SK-N-SH (cell line): ENCODE results near the gene KLHL24. TPM values are rescaled to one million over a fixed set of nuclear protein-coding genes. Genes with fewer than 3 reads are reported as not detected.

Experiments
- CTCF ChIA-PET: fragments of 300-600, 350-600 bp; formaldehyde crosslinking; extraction: SDS; loops from one replicate; lab custom pipeline; 2021; lab: Yijun Ruan, JAX
- POLR2A ChIA-PET: fragments of 350-600 bp; sonication (Branson Sonifier 250); formaldehyde crosslinking; extraction: SDS; loops from one replicate; lab custom pipeline; 2020; ENCODE audit warnings: antibody characterized with exemption, inconsistent platforms; lab: Yijun Ruan, JAX
- DNase-seq: peaks from one replicate; pipeline ENCODE4 v3.0.0; 2012
- H2AFZ ChIP-seq: fragments of 200-600 bp; sonication (generic); 2 replicates; pipeline ENCODE4 v1.8.1; 2016; ENCODE audit warnings: antibody characterized with exemption, mild to moderate bottlenecking, low read depth
- H3F3A ChIP-seq: fragments of 200-600 bp; sonication (generic); replicated peaks from 2 replicates; pipeline ENCODE3; 2016; ENCODE audit warnings: antibody characterized with exemption, mild to moderate bottlenecking; ENCODE audit not compliant: insufficient read depth
- H3K27ac ChIP-seq, 2 experiments: fragments of 200-500 bp in 1 of 2; fragments of 200-600 bp in 1 of 2; sonication (Bioruptor generic) in 1 of 2; sonication (generic), shearing (Covaris generic) in 1 of 2; 2 replicates each; pipeline versions ENCODE4 v1.5.1 to v1.6.1; 2014 to 2016; ENCODE audit warnings: low read depth in 2 of 2, inconsistent platforms in 1 of 2, low read length in 1 of 2, mild to moderate bottlenecking in 1 of 2, mixed read lengths in 1 of 2
- H3K27me3 ChIP-seq: fragments of 200-600 bp; sonication (generic), shearing (Covaris generic); 2 replicates; pipeline ENCODE4 v1.6.1; 2016; ENCODE audit warnings: mixed run types; ENCODE audit not compliant: insufficient read depth
- H3K36me3 ChIP-seq, 2 experiments: fragments of 200-500 bp in 1 of 2; fragments of 200-600 bp in 1 of 2; sonication (Bioruptor generic) in 1 of 2; sonication (generic) in 1 of 2; replicated peaks in 1 of 2; 2 replicates each; pipeline versions ENCODE3 to v1.5.1; 2014 to 2016; ENCODE audit warnings: low read length in 1 of 2, mild to moderate bottlenecking in 1 of 2; ENCODE audit not compliant: insufficient read depth in 2 of 2, control insufficient read depth in 1 of 2
- H3K4me1 ChIP-seq, 2 experiments: fragments of 200-500 bp in 1 of 2; fragments of 200-600 bp in 1 of 2; sonication (Bioruptor generic) in 1 of 2; sonication (generic), shearing (Covaris generic) in 1 of 2; 2 replicates each; pipeline versions ENCODE4 v1.5.1 to v1.6.1; 2014 to 2016; ENCODE audit warnings: low read depth in 1 of 2, low read length in 1 of 2, mixed run types in 1 of 2; ENCODE audit not compliant: insufficient read depth in 2 of 2, control insufficient read depth in 1 of 2
- H3K4me2 ChIP-seq: fragments of 200-600 bp; sonication (generic), shearing (Covaris generic); 2 replicates; pipeline ENCODE4 v1.6.1; 2017; ENCODE audit warnings: mixed run types
- H3K4me3 ChIP-seq, 2 experiments: fragments of 200-500 bp in 1 of 2; fragments of 200-600 bp in 1 of 2; sonication (Bioruptor generic) in 1 of 2; sonication (generic), shearing (Covaris generic) in 1 of 2; 2 replicates each; pipeline versions ENCODE4 v1.5.1 to v1.8.1; 2014 to 2016; ENCODE audit warnings: low read depth in 2 of 2, inconsistent platforms in 1 of 2, low read length in 1 of 2, mild to moderate bottlenecking in 1 of 2, mixed read lengths in 1 of 2, moderate library complexity in 1 of 2
- H3K79me2 ChIP-seq: fragments of 200-600 bp; sonication (generic); 2 replicates; pipeline ENCODE4 v1.8.1; 2017; ENCODE audit warnings: mild to moderate bottlenecking; ENCODE audit not compliant: insufficient read depth
- H3K9ac ChIP-seq: fragments of 200-600 bp; sonication (generic); 2 replicates; pipeline ENCODE4 v1.6.1; 2017; ENCODE audit warnings: mixed run types
- H3K9me2 ChIP-seq: fragments of 200-600 bp; sonication (generic); 2 replicates; pipeline ENCODE4 v1.6.1; 2017; ENCODE audit warnings: mixed run types
- H3K9me3 ChIP-seq: fragments of 200-600 bp; sonication (generic); 2 replicates; pipeline ENCODE4 v1.6.1; 2017; ENCODE audit warnings: mixed run types, mild to moderate bottlenecking, moderate library complexity
- H4K20me1 ChIP-seq: fragments of 200-600 bp; sonication (generic); 2 replicates; pipeline ENCODE4 v1.6.1; 2017; ENCODE audit warnings: mild to moderate bottlenecking, mixed run types; ENCODE audit not compliant: insufficient read depth
- CTCF ChIP-seq: fragments of 200-600 bp; sonication (generic); IDR thresholded peaks from 2 replicates; pipeline ENCODE4 v1.6.1; 2017; ENCODE audit warnings: antibody characterized with exemption, mild to moderate bottlenecking, moderate library complexity
- GABPA ChIP-seq: IDR thresholded peaks from 2 replicates; pipeline ENCODE4 v1.4.0; 2012; ENCODE audit warnings: low read depth, mild to moderate bottlenecking
- GATA2 ChIP-seq: sonication (generic); formaldehyde crosslinking; IDR thresholded peaks from 2 replicates; pipeline ENCODE4 v1.5.0; 2020; ENCODE audit warnings: mild to moderate bottlenecking, missing genetic modification reagents
- MAX ChIP-seq: IDR thresholded peaks from 2 replicates; pipeline ENCODE4 v1.4.0; 2012; ENCODE audit warnings: low read depth
- MXI1 ChIP-seq: IDR thresholded peaks from 2 replicates; pipeline ENCODE4 v1.6.1; 2012; ENCODE audit warnings: mild to moderate bottlenecking, low read depth, low read length, improper control_type of control experiment
- NFIC ChIP-seq: IDR thresholded peaks from 2 replicates; pipeline ENCODE4 v1.4.0; 2012; ENCODE audit warnings: borderline replicate concordance
- NRF1 ChIP-seq: IDR thresholded peaks from 2 replicates; pipeline ENCODE4 v1.6.1; 2012; ENCODE audit warnings: low read depth, mild to moderate bottlenecking, low read length
- POLR2AphosphoS5 ChIP-seq: IDR thresholded peaks from 2 replicates; pipeline ENCODE4 v1.6.1; 2012; ENCODE audit warnings: low read depth, low read length
- RCOR1 ChIP-seq: fragments of 150-350 bp; IDR thresholded peaks from 2 replicates; pipeline ENCODE4 v1.6.1; 2017; ENCODE audit warnings: antibody characterized with exemption, low read length
- RFX5 ChIP-seq: IDR thresholded peaks from 2 replicates; pipeline ENCODE4 v1.6.1; 2012; ENCODE audit warnings: mild to moderate bottlenecking, improper control_type of control experiment, low read length
- SMC3 ChIP-seq: IDR thresholded peaks from 2 replicates; pipeline ENCODE4 v1.6.1; 2012; ENCODE audit warnings: low read depth, low read length, improper control_type of control experiment
- TAF1 ChIP-seq: IDR thresholded peaks from 2 replicates; pipeline ENCODE4 v1.6.1; 2012; ENCODE audit warnings: low read depth, mild to moderate bottlenecking, low read length, moderate library complexity, borderline replicate concordance
- TCF12 ChIP-seq: IDR thresholded peaks from 2 replicates; pipeline ENCODE4 v1.4.0; 2012
- TEAD4 ChIP-seq: IDR thresholded peaks from 2 replicates; pipeline ENCODE4 v1.4.0; 2012; ENCODE audit warnings: mild to moderate bottlenecking, borderline replicate concordance; ENCODE audit not compliant: insufficient read depth
- WGBS: methylation state at CpG from one replicate; pipeline ENCODE4 v1.1.6; 2017; ENCODE audit warnings: low lambda C conversion rate; 5-methylcytosine and 5-hydroxymethylcytosine counted together
- polyA plus RNA-seq, 3 experiments: library from polyadenylated mRNA; depleted of rRNA; stranded (reverse); fragments of >200 nt; gene quantifications; 2 replicates each; pipeline ENCODE4 v1.2.3, GENCODE V29; 2012
- TF ChIP-seq, protein P1 (sequence below): IDR thresholded peaks from 2 replicates; pipeline ENCODE4 v1.6.1; 2012; ENCODE audit warnings: mild to moderate bottlenecking, low read depth, low read length, moderate library complexity
- TF ChIP-seq, protein P2 (sequence below): IDR thresholded peaks from 2 replicates; pipeline ENCODE4; 2012
- TF ChIP-seq, protein P3 (sequence below): fragments of 150-350 bp; IDR thresholded peaks from 2 replicates; pipeline ENCODE4 v1.6.1; 2016; ENCODE audit warnings: mild to moderate bottlenecking, low read depth, low read length
- TF ChIP-seq, protein P4 (sequence below): IDR thresholded peaks from 2 replicates; pipeline ENCODE4 v1.4.0; 2012; ENCODE audit warnings: low read depth, borderline replicate concordance

The KLHL24 gene
- polyA plus RNA-seq, 1 of the 3 experiments (the other 2 are of a cell fraction) = 5.7 TPM

- Histone ChIP-seq H3K4me2 (no peak overlapping the region), H3K9me3 (no peaks in the 10 kb centered on the region), H3F3A (peaks cover 3% of the 10 kb centered on the region), H4K20me1 (peaks cover 46% of the 10 kb centered on the region), H3K4me3 (no peak overlapping the region), H3K27ac (no peak overlapping the region), H3K36me3 (peaks cover 30 to 42% of the 10 kb centered on the region in 2 experiments), H3K4me1 (0 out of 4 replicates have a peak, but pooled peaks cover 0 to 6% of the 10 kb centered on the region in 2 experiments), H3K79me2 (peaks cover 73% of the 10 kb centered on the region), H3K9ac (no peak overlapping the region), H3K9me2 (no peaks in the 10 kb centered on the region), H3K27me3 (no peaks in the 10 kb centered on the region), H2AFZ (no peak overlapping the region)
- ChIA-PET CTCF (interaction anchor here (1.8 kb wide), 1 partner anchor 52 kb away, joined by 7 read pairs; no protein-coding TSS in a partner anchor), POLR2A (no interaction called here)
- TF ChIP-seq RCOR1 = no peak
- TF ChIP-seq, protein P1, sequence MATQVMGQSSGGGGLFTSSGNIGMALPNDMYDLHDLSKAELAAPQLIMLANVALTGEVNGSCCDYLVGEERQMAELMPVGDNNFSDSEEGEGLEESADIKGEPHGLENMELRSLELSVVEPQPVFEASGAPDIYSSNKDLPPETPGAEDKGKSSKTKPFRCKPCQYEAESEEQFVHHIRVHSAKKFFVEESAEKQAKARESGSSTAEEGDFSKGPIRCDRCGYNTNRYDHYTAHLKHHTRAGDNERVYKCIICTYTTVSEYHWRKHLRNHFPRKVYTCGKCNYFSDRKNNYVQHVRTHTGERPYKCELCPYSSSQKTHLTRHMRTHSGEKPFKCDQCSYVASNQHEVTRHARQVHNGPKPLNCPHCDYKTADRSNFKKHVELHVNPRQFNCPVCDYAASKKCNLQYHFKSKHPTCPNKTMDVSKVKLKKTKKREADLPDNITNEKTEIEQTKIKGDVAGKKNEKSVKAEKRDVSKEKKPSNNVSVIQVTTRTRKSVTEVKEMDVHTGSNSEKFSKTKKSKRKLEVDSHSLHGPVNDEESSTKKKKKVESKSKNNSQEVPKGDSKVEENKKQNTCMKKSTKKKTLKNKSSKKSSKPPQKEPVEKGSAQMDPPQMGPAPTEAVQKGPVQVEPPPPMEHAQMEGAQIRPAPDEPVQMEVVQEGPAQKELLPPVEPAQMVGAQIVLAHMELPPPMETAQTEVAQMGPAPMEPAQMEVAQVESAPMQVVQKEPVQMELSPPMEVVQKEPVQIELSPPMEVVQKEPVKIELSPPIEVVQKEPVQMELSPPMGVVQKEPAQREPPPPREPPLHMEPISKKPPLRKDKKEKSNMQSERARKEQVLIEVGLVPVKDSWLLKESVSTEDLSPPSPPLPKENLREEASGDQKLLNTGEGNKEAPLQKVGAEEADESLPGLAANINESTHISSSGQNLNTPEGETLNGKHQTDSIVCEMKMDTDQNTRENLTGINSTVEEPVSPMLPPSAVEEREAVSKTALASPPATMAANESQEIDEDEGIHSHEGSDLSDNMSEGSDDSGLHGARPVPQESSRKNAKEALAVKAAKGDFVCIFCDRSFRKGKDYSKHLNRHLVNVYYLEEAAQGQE = no peak
- no peak for TF ChIP-seq NFIC
- no peak for TF ChIP-seq MAX
- no peak for TF ChIP-seq RFX5
- no peak for DNase-seq
Observed at GRCh38 chr3:183714622-183715021, 79.2 kb downstream of the KLHL24 start.

GRCh38 chr3:183718012-183718411, 82.6 kb downstream of the KLHL24 start:
- ChIA-PET CTCF (interaction anchor here (1.4 to 2.2 kb wide), 3 partner anchors 9 to 239 kb away, joined by 3 to 6 read pairs (median 4); no protein-coding TSS in a partner anchor), POLR2A (no interaction called here)
- Histone ChIP-seq H3K27me3 (no peaks in the 10 kb centered on the region), H3F3A (peaks cover 3% of the 10 kb centered on the region), H3K4me3 (no peak overlapping the region), H2AFZ (no peak overlapping the region), H3K9ac (no peak overlapping the region), H4K20me1 (peaks cover 16% of the 10 kb centered on the region), H3K27ac (no peak overlapping the region), H3K4me2 (no peak overlapping the region), H3K9me2 (no peaks in the 10 kb centered on the region), H3K9me3 (no peaks in the 10 kb centered on the region), H3K4me1 (0 out of 4 replicates have a peak, but pooled peaks cover 0 to 4% of the 10 kb centered on the region in 2 experiments), H3K36me3 (peaks cover 55 to 68% of the 10 kb centered on the region in 2 experiments), H3K79me2 (peaks cover 40% of the 10 kb centered on the region)
- WGBS = 82% methylated on average over 3 of the region's 3 CpGs
- DNase-seq = no peak
- TF ChIP-seq MXI1 = no peak
- TF ChIP-seq TEAD4 = no peak
- TF ChIP-seq CTCF = no peak
- TF ChIP-seq GABPA = no peak
- TF ChIP-seq, protein P2, sequence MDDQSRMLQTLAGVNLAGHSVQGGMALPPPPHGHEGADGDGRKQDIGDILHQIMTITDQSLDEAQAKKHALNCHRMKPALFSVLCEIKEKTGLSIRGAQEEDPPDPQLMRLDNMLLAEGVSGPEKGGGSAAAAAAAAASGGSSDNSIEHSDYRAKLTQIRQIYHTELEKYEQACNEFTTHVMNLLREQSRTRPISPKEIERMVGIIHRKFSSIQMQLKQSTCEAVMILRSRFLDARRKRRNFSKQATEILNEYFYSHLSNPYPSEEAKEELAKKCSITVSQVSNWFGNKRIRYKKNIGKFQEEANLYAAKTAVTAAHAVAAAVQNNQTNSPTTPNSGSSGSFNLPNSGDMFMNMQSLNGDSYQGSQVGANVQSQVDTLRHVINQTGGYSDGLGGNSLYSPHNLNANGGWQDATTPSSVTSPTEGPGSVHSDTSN = no peak
- TF ChIP-seq POLR2AphosphoS5 = no peak
- TF ChIP-seq SMC3 = no peak
- TF ChIP-seq NRF1 = no peak
- TF ChIP-seq, protein P3, sequence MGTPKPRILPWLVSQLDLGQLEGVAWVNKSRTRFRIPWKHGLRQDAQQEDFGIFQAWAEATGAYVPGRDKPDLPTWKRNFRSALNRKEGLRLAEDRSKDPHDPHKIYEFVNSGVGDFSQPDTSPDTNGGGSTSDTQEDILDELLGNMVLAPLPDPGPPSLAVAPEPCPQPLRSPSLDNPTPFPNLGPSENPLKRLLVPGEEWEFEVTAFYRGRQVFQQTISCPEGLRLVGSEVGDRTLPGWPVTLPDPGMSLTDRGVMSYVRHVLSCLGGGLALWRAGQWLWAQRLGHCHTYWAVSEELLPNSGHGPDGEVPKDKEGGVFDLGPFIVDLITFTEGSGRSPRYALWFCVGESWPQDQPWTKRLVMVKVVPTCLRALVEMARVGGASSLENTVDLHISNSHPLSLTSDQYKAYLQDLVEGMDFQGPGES = no peak
- TF ChIP-seq TCF12 = no peak
- TF ChIP-seq GATA2 (CRISPR knock-in tag) = no peak
- TF ChIP-seq, protein P4, sequence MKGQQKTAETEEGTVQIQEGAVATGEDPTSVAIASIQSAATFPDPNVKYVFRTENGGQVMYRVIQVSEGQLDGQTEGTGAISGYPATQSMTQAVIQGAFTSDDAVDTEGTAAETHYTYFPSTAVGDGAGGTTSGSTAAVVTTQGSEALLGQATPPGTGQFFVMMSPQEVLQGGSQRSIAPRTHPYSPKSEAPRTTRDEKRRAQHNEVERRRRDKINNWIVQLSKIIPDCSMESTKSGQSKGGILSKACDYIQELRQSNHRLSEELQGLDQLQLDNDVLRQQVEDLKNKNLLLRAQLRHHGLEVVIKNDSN = no peak
- no peak for TF ChIP-seq TAF1
- TF ChIP-seq NFIC = no peak
